Kidney epithelial cell (primary cell): ENCODE results near the gene CREBRF. TPM values are rescaled to one million over a fixed set of nuclear protein-coding genes. Genes with fewer than 3 reads are reported as not detected.

Experiments
- DNase-seq: peaks from one replicate; pipeline ENCODE4 v3.0.0-alpha.2; 2010; ENCODE audit warnings: low read depth
- H3K27me3 ChIP-seq: 2 replicates; pipeline ENCODE4 v1.6.0; 2011; ENCODE audit warnings: low read length; ENCODE audit not compliant: control insufficient read depth, insufficient read depth
- H3K36me3 ChIP-seq: 2 replicates; pipeline ENCODE4 v1.5.1; 2011; ENCODE audit warnings: low read length; ENCODE audit not compliant: control insufficient read depth, insufficient read depth
- H3K4me3 ChIP-seq: 2 replicates; pipeline ENCODE4 v1.5.1; 2011; ENCODE audit warnings: low read depth, mild to moderate bottlenecking, control low read depth, low read length
- total RNA-seq: library from RNA; depleted of rRNA; stranded (reverse); fragments of >200 nt; gene quantifications from 2 replicates; pipeline ENCODE4 v1.2.3, GENCODE V29; 2015
- TF ChIP-seq, protein P1 (sequence below): IDR thresholded peaks from 2 replicates; pipeline ENCODE4 v1.5.1; 2011; ENCODE audit warnings: mild to moderate bottlenecking, moderate library complexity, low read length, control low read depth, inconsistent platforms; ENCODE audit not compliant: insufficient read depth, poor library complexity, severe bottlenecking

The CREBRF gene
- total RNA-seq, 1 donor from 2014 or later, result 11.4 TPM

DNA sequence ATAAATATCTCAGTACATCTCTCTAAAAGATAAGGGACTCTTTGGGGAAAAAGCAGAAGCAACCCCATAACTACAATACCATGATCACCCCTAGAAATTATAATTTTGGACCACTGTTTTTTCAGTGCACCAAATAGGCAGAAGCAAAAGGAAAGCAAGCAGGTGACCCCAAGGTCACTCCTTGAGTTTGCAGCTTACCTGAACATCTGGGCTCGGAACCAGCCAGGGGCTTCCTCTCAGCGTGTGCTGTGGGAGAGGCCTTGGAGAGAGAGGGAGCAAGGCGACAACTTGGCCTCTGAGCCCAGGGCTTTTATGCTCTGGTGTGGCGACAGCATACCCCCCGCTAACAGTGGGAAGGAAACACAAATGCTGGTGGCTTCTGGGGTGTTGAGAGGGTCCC lies 105.0 kb downstream of the CREBRF start:
- no peak for DNase-seq
- H3K27me3 ChIP-seq, result no peaks in the 10 kb centered on the region
- no peaks in the 10 kb centered on the region for H3K36me3 ChIP-seq
- no peak overlapping the region for H3K4me3 ChIP-seq
- TF ChIP-seq, protein P1, sequence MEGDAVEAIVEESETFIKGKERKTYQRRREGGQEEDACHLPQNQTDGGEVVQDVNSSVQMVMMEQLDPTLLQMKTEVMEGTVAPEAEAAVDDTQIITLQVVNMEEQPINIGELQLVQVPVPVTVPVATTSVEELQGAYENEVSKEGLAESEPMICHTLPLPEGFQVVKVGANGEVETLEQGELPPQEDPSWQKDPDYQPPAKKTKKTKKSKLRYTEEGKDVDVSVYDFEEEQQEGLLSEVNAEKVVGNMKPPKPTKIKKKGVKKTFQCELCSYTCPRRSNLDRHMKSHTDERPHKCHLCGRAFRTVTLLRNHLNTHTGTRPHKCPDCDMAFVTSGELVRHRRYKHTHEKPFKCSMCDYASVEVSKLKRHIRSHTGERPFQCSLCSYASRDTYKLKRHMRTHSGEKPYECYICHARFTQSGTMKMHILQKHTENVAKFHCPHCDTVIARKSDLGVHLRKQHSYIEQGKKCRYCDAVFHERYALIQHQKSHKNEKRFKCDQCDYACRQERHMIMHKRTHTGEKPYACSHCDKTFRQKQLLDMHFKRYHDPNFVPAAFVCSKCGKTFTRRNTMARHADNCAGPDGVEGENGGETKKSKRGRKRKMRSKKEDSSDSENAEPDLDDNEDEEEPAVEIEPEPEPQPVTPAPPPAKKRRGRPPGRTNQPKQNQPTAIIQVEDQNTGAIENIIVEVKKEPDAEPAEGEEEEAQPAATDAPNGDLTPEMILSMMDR, result no peak

DNA sequence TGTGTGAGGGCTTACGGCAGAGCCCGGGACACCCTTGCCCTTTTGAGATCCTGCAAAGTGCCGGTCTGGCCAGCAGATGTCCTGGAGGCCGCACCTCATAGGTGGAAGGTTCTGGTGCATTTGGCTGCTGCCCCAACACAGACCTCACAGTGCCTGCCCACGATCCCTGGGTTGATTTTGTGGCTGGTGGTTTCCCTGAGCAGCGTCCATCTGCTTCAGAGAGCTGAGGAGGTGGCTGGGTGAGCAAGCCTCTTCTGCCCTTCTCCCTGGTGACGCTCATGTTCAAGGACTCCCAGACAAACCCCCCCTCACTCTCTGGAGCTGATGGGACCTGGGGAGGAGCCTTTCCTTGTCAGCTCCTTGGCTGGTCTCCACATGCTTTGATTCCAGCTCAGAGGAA lies 107.1 kb downstream of the CREBRF start:
- H3K36me3 ChIP-seq, result no peaks in the 10 kb centered on the region
- H3K27me3 ChIP-seq, result peaks cover 2% of the 10 kb centered on the region
- DNase-seq, result no peak
- TF ChIP-seq, protein P1, result no peak
- no peak overlapping the region for H3K4me3 ChIP-seq

DNA sequence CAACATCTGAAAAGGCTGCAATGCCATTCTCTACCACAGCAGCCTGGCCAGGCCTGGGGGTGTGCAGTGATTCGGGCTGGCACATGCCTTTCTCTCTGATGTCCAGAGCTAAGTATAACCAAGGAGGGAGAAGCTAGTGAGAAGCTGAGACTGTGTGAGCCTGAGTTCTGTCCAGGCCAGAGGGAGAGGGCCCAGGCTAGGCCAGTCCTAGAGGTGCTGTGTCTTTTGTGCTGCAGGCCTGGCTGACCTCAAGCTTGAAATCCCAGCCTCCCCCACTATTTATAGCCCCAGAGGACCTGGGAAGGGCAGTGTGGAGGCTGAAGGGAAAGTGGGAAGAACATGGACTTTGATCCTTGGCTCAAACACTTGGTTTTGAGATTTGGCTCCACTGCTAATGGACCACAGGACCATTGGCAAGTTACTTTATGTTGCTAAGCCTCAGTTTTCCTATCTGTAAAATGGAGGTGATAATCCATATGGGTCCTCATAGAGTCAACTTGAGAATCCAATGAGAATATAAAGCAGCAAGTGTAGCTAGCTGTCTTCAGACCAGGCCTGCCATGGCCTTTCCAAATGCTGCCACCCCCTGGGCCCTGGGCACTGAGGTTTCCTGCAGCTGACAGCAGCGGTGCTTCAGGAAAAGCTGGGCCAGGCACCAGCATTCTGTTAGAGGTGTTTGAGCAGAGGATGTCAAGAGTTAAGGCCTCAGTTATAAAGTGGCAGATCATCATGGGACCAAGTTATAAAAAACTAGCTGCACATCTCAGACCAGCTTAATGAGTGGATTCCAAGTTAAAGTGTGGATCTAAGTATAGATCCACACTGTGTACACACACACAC lies 109.2 kb downstream of the CREBRF start:
- no peak for DNase-seq
- no peak overlapping the region for H3K4me3 ChIP-seq
- TF ChIP-seq, protein P1, result no peak
- H3K27me3 ChIP-seq, result peaks cover 4% of the 10 kb centered on the region
- no peaks in the 10 kb centered on the region for H3K36me3 ChIP-seq

DNA sequence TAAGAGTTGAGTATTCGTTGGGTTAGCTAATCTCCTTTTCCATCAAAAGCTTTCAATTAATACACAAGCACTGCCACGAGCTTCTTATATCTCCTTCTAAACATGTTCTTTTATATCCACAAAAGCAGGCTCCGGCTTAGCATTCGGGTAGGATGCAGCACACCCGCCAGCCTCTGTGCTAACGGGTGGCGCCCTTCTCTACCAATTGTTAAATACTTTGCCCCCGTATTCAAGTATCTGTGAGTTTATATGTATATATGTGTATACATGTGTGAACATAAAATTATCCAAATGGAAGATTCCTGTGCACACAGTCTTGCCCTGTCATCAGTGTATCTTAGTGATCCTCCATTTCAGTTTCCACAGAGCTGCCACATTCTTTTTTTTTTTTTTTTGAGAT lies 116.0 kb downstream of the CREBRF start:
- TF ChIP-seq, protein P1, result no peak
- no peak for DNase-seq
- no peaks in the 10 kb centered on the region for H3K36me3 ChIP-seq
- H3K27me3 ChIP-seq, result peaks cover 4% of the 10 kb centered on the region
- H3K4me3 ChIP-seq, result no peak overlapping the region

DNA sequence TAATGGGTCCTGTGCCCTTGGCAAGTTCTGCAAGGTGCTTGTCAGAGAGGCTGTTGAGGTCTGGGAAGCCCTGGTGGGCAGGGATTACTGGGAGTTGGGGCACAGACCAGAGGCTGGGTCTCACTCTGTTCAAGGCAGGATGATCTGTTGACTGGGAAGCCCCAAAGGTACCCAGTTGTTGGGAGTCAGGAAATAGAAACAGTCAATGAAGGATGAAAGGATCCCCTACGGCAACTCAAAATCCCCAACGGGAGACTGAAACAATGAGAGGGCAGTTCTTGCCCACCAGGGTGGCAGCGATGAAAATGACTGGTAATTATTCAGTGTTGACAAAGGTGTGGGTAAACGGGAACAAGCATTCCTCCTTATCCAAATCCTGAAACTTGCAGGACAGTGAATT lies 119.4 kb downstream of the CREBRF start:
- Histone ChIP-seq H3K36me3 (no peaks in the 10 kb centered on the region), H3K27me3 (peaks cover 2% of the 10 kb centered on the region), H3K4me3 (no peak overlapping the region)
- DNase-seq, result no peak
- TF ChIP-seq, protein P1, result no peak
